H9 (cell line): ENCODE results near the gene RCSD1. TPM values are rescaled to one million over a fixed set of nuclear protein-coding genes. Genes with fewer than 3 reads are reported as not detected.

Experiments
- DNase-seq: peaks from one replicate; pipeline ENCODE4 v3.0.0-alpha.2; 2017
- H2AFZ ChIP-seq: one replicate; pipeline ENCODE4 v1.6.1; 2013; ENCODE audit warnings: mild to moderate bottlenecking, low read length, control low read depth, moderate library complexity
- H2AK5ac ChIP-seq: 2 replicates; pipeline ENCODE4 v1.6.1; 2013; ENCODE audit warnings: low read length, control low read depth, mixed read lengths; ENCODE audit not compliant: insufficient read length
- H2BK120ac ChIP-seq: one replicate; pipeline ENCODE4 v1.6.1; 2013; ENCODE audit warnings: low read depth, mild to moderate bottlenecking, low read length, control low read depth, inconsistent platforms; ENCODE audit not compliant: poor library complexity, severe bottlenecking
- H2BK12ac ChIP-seq: 2 replicates; pipeline ENCODE4 v1.6.1; 2013; ENCODE audit warnings: low read length, control low read depth, mixed read lengths, low read depth; ENCODE audit not compliant: insufficient read length
- H2BK15ac ChIP-seq: 2 replicates; pipeline ENCODE4 v1.6.1; 2013; ENCODE audit warnings: low read depth, low read length, control low read depth
- H2BK20ac ChIP-seq: one replicate; pipeline ENCODE4 v1.6.1; 2013; ENCODE audit warnings: low read depth, mild to moderate bottlenecking, low read length, control low read depth, inconsistent platforms; ENCODE audit not compliant: poor library complexity, severe bottlenecking
- H2BK5ac ChIP-seq: 2 replicates; pipeline ENCODE4 v1.6.1; 2013; ENCODE audit warnings: low read length, control low read depth, mixed read lengths; ENCODE audit not compliant: insufficient read length
- H3K14ac ChIP-seq: 2 replicates; pipeline ENCODE4 v1.6.1; 2013; ENCODE audit warnings: low read length, control low read depth; ENCODE audit not compliant: insufficient read depth
- H3K18ac ChIP-seq: 2 replicates; pipeline ENCODE4 v1.6.1; 2013; ENCODE audit warnings: low read depth, mild to moderate bottlenecking, mixed read lengths, low read length, control low read depth; ENCODE audit not compliant: insufficient read length
- H3K23ac ChIP-seq: 2 replicates; pipeline ENCODE4 v1.6.1; 2013; ENCODE audit warnings: low read length, control low read depth, mixed read lengths, low read depth; ENCODE audit not compliant: insufficient read length
- H3K23me2 ChIP-seq: 2 replicates; pipeline ENCODE4 v1.6.1; 2013; ENCODE audit warnings: low read depth, mild to moderate bottlenecking, mixed read lengths, low read length, control low read depth; ENCODE audit not compliant: insufficient read length, poor library complexity, severe bottlenecking
- H3K27ac ChIP-seq: 2 replicates; pipeline ENCODE4 v1.5.1; 2013; ENCODE audit warnings: low read length, control low read depth, mixed read lengths, low read depth; ENCODE audit not compliant: insufficient read length
- H3K27me3 ChIP-seq: 2 replicates; pipeline ENCODE4 v1.6.1; 2013; ENCODE audit warnings: low read length, control low read depth, inconsistent platforms; ENCODE audit not compliant: insufficient read depth
- H3K4ac ChIP-seq: 2 replicates; pipeline ENCODE4 v1.6.1; 2013; ENCODE audit warnings: low read depth, mild to moderate bottlenecking, control low read depth, inconsistent platforms, low read length, moderate library complexity
- H3K4me1 ChIP-seq: 2 replicates; pipeline ENCODE4 v1.6.1; 2013; ENCODE audit warnings: low read length, control low read depth, inconsistent platforms; ENCODE audit not compliant: insufficient read depth
- H3K4me2 ChIP-seq: 2 replicates; pipeline ENCODE4 v1.6.1; 2013; ENCODE audit warnings: low read length, control low read depth, mixed read lengths; ENCODE audit not compliant: insufficient read length, insufficient read depth
- H3K56ac ChIP-seq: 2 replicates; pipeline ENCODE4 v1.6.1; 2013; ENCODE audit warnings: low read depth, mild to moderate bottlenecking, mixed read lengths, low read length, control low read depth; ENCODE audit not compliant: insufficient read length
- H3K79me1 ChIP-seq: 2 replicates; pipeline ENCODE4 v1.6.1; 2013; ENCODE audit warnings: low read depth, mild to moderate bottlenecking, moderate library complexity, low read length, control low read depth, inconsistent platforms; ENCODE audit not compliant: insufficient read depth, poor library complexity, severe bottlenecking
- H3K79me2 ChIP-seq: 2 replicates; pipeline ENCODE4 v1.6.1; 2013; ENCODE audit warnings: low read length, control low read depth, inconsistent platforms; ENCODE audit not compliant: insufficient read depth
- H3K9ac ChIP-seq: 2 replicates; pipeline ENCODE4 v1.6.1; 2013; ENCODE audit warnings: low read length, control low read depth, mixed read lengths; ENCODE audit not compliant: insufficient read length; ENCODE audit errors: extremely low read depth
- H3K9me3 ChIP-seq: one replicate; pipeline ENCODE4 v1.6.1; 2013; ENCODE audit warnings: low read depth, low read length, inconsistent platforms; ENCODE audit not compliant: control insufficient read depth
- H3T11ph ChIP-seq: one replicate; pipeline ENCODE4 v1.6.1; 2013; ENCODE audit warnings: mild to moderate bottlenecking, low read length, control low read depth, inconsistent platforms
- H4K20me1 ChIP-seq: one replicate; pipeline ENCODE4 v1.6.1; 2013; ENCODE audit not compliant: control insufficient read depth, insufficient read length, insufficient read depth
- H4K5ac ChIP-seq: 2 replicates; pipeline ENCODE4 v1.6.1; 2013; ENCODE audit warnings: low read depth, mild to moderate bottlenecking, mixed read lengths, low read length, control low read depth; ENCODE audit not compliant: insufficient read length
- H4K8ac ChIP-seq: replicated peaks from 2 replicates; pipeline ENCODE4 v1.6.1; 2013; ENCODE audit warnings: low read length, control low read depth, mixed read lengths, low read depth; ENCODE audit not compliant: insufficient read length
- H4K91ac ChIP-seq: 2 replicates; pipeline ENCODE4 v1.6.1; 2013; ENCODE audit warnings: low read depth, mild to moderate bottlenecking, moderate library complexity, mixed read lengths, low read length, control low read depth; ENCODE audit not compliant: insufficient read length
- H3K27ac Mint-ChIP-seq, 3 experiments: 2 replicates in 2 of 3; 3 replicates in 1 of 3; pipeline ENCODE4 v1.8.0; 2020 to 2021; ENCODE audit warnings: mixed read lengths in 3 of 3, mild to moderate bottlenecking in 1 of 3, moderate library complexity in 1 of 3
- H3K27me3 Mint-ChIP-seq: 2 replicates; pipeline ENCODE4 v1.8.0; 2021; ENCODE audit warnings: low read depth, mild to moderate bottlenecking, moderate library complexity, mixed read lengths
- H3K36me3 Mint-ChIP-seq, 3 experiments: 2 replicates in 2 of 3; 3 replicates in 1 of 3; pipeline ENCODE4 v1.8.0; 2020 to 2021; ENCODE audit warnings: low read depth in 3 of 3, mixed read lengths in 3 of 3; ENCODE audit not compliant: insufficient read depth in 1 of 3
- H3K4me1 Mint-ChIP-seq, 2 experiments: 2 replicates each; pipeline ENCODE4 v1.8.0; 2020; ENCODE audit warnings: mixed read lengths in 2 of 2
- H3K4me3 Mint-ChIP-seq, 2 experiments: 2 replicates in 1 of 2; 3 replicates in 1 of 2; pipeline ENCODE4 v1.8.0; 2020 to 2021; ENCODE audit warnings: mild to moderate bottlenecking in 2 of 2, mixed read lengths in 2 of 2, moderate library complexity in 1 of 2
- H3K9me3 Mint-ChIP-seq, 2 experiments: 2 replicates in 1 of 2; 3 replicates in 1 of 2; pipeline ENCODE4 v1.8.0; 2020; ENCODE audit warnings: mild to moderate bottlenecking in 2 of 2, mixed read lengths in 2 of 2, moderate library complexity in 1 of 2
- WGBS: extraction: QIAGEN DNeasy Blood & Tissue Kit; methylation state at CpG from one replicate; pipeline ENCODE4 v1.1.7; 2013; ENCODE audit warnings: missing lambda C conversion rate, low lambda C conversion rate, mixed read lengths; ENCODE audit not compliant: insufficient read length; ENCODE audit errors: extremely low coverage; 5-methylcytosine and 5-hydroxymethylcytosine counted together
- total RNA-seq: library from RNA; stranded (reverse); gene quantifications from 2 replicates; pipeline ENCODE4 v1.2.1, GENCODE V29; 2021
- TF ChIP-seq, protein P1 (sequence below): fragments of 200-600 bp; sonication (generic); conservative IDR thresholded peaks from 3 replicates; pipeline ENCODE4 v1.8.0; 2021; ENCODE audit warnings: antibody characterized with exemption, mild to moderate bottlenecking

Gene RCSD1
- total RNA-seq, 1 experiment from 2014 or later: 0.13 TPM

DNA sequence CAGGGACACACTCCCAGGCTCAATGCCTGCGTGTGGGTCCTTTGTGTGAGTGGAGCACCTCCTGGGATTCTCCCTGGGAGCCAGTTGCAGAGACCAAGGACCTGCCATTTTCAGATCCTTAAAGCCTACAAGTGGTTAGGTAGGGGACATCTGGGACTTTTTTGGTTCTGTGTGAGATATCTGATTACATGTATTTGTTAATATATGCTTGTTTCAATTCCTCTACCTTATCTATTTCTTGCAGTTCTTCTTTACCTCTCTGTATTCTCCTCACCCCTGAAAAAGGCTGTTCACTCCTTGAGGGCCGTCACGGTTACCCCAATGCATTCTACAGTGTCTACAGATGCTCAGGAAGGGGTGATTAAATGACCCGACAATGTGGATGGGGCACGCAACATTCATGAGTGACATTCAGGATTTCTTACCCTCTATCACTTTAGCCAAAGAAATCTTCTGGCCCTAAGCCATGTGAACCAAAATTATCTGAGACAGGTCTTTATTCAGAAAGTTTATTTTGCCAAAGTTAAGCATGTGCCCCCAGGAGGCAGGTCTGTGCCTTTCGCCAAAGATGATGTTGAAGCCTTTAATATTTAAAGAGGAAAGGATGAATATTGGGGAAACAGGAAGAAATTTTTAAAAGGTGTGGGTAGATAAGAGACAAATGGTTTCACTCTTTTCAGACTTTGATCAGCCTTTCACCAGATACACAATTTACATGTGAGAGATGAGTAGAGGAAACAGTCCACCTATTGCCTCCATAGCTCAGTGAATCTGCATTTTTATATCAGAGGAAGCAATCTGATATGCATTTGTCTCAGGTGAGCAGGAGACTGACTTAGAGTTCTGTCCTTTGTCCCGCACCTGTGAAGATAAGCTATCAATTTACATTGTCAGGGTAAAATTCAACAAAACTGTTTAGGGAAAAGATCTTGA lies 47.1 kb downstream of the RCSD1 start:
- Mint-ChIP-seq H3K4me3 (no peak overlapping the region), H3K27me3 (no peaks in the 10 kb centered on the region; the same call in none of the 2 replicates), H3K27ac (no peak overlapping the region), H3K9me3 (no peaks in the 10 kb centered on the region), H3K4me1 (peaks cover 8 to 11% of the 10 kb centered on the region in 2 experiments; a peak in 1 of 4 replicates), H3K36me3 (no peaks in the 10 kb centered on the region)
- Histone ChIP-seq H3K4ac (no peak overlapping the region), H2BK20ac (no peak overlapping the region), H3K79me1 (no peaks in the 10 kb centered on the region), H2BK15ac (no peak overlapping the region), H3K9ac (no peak overlapping the region), H3K9me3 (no peaks in the 10 kb centered on the region), H4K8ac (no peak overlapping the region), H3K18ac (no peak overlapping the region), H4K91ac (no peak overlapping the region), H3K27me3 (no peaks in the 10 kb centered on the region), H3K23ac (no peak overlapping the region), H3K14ac (no peak overlapping the region; the same call in 1 of the 2 replicates), H2BK120ac (no peak overlapping the region), H2AK5ac (no peak overlapping the region), H2BK12ac (no peak overlapping the region), H3K23me2 (no peaks in the 10 kb centered on the region), H3K27ac (no peak overlapping the region), H3K4me2 (no peak overlapping the region), H2AFZ (no peak overlapping the region), H3K4me1 (no peaks in the 10 kb centered on the region), H3K79me2 (no peaks in the 10 kb centered on the region), H2BK5ac (no peak overlapping the region), H4K5ac (no peak overlapping the region), H3K56ac (no peak overlapping the region), H3T11ph (no peak overlapping the region), H4K20me1 (no peaks in the 10 kb centered on the region)
- TF ChIP-seq, protein P1, sequence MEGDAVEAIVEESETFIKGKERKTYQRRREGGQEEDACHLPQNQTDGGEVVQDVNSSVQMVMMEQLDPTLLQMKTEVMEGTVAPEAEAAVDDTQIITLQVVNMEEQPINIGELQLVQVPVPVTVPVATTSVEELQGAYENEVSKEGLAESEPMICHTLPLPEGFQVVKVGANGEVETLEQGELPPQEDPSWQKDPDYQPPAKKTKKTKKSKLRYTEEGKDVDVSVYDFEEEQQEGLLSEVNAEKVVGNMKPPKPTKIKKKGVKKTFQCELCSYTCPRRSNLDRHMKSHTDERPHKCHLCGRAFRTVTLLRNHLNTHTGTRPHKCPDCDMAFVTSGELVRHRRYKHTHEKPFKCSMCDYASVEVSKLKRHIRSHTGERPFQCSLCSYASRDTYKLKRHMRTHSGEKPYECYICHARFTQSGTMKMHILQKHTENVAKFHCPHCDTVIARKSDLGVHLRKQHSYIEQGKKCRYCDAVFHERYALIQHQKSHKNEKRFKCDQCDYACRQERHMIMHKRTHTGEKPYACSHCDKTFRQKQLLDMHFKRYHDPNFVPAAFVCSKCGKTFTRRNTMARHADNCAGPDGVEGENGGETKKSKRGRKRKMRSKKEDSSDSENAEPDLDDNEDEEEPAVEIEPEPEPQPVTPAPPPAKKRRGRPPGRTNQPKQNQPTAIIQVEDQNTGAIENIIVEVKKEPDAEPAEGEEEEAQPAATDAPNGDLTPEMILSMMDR: no peak
- DNase-seq: no peak
- no CpG with 5 or more reads among the region's 7 CpGs for WGBS
